HG02588 (cell line): ENCODE measurements around the gene RGS3.

ENCODE experiments used
- ATAC-seq: cut with Tn5 transposase; IDR thresholded peaks from one replicate; pipeline ENCODE4 v1.9.1; 2021; ENCODE audit warnings: mild to moderate bottlenecking, moderate library complexity; ENCODE audit not compliant: unreplicated experiment

Gene RGS3

DNA sequence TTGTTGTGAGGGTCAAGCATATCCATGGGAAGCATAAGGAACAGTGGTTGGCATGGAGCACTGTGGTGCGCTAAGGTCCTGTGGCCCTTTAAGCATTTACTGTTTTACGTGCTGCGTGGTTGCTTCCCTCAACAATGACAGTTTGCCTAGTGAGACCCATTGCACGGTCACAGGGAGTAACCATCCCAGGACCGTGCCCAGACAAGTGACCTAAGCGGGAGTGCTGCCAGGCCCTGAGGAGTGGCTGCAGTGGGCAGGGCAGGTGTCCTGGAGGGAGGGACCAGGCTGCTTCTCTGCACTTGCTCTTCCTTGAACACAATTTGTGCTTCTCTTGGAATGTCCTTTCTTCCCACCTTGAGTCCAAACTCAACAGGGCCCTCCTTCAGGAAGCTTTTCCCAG lies 64.6 kb downstream of the RGS3 start:
- ATAC-seq, result no peak

DNA sequence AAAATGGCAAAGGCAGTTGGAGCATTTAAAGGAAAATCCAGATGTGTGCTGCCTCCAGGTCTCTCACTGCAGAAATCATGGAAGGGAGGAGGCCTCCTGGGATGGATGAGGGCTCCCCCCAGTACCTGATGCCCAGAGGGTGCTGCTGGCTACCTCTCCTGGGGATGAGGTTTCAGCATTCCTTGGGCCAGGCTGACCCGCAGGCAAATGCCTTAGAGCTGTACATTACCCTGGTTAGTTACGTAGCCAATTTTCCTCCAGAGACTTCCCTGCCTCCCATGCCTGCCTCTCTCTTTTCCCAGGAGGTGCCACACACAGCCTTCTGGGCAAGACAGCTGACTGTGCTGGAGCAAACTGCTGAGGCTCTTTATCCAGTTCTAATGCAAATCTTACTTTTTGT lies 65.3 kb downstream of the RGS3 start:
- no peak for ATAC-seq

DNA sequence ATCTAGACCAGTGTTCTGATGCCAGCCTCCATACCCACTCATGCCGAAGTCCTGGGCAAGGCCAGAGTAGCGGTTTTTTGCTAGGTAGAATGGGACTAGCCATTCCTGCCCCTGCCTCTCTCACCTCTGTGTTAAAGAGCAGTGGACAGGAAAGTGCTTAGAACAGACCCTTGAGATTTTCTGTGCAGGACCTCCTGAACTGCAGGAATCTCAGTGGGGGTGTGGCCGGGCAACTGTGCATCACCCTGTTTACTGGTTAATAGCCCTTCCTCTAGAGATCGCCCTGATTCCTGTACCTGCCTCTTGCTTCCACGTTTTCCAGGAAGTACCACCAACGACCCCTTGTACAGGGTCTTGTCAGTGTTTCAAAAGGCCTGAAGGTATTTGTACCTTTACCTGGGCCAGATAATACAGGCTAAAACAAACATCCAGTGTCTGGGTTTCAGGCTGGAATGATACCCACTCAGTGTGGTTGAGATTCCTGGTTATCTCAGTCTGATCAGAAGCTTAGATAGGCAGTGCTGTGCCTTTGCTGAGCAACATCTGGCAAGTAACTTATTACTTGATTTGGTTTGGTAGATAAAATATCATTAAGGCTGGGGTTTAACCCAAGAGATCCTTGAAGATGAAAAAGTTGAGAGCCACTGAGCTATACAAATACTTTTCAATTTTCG lies 65.9 kb downstream of the RGS3 start:
- no peak for ATAC-seq

DNA sequence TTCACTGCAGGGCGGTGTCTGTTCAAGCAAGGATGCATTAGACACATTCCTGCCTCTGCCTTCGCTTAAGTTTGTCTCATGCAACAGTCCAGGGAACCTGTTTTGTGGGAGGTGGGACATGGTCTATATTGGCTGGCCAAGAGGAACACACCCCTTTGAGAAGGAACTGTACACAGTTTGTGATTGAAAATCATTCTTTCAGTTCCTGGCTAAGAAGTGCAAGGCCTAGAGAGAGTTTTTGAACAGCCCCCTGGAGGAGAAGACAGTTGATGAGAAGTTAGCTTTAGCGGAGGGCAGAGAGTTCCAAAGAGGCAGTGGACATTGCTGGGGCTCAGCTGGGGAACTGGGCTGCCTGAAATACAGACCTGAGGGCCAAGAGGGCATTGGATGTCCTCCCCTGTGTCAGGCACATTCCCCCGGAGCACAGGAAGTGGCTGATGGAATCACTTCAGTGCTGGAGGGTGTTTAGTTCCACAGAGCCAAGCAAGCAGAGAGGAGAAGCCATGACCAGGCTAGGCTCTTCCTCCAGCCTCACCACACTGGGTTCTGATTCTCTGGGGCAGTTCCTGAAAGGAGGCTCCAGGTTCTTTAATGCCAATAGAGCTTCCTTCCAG lies 66.6 kb downstream of the RGS3 start:
- no peak for ATAC-seq

DNA sequence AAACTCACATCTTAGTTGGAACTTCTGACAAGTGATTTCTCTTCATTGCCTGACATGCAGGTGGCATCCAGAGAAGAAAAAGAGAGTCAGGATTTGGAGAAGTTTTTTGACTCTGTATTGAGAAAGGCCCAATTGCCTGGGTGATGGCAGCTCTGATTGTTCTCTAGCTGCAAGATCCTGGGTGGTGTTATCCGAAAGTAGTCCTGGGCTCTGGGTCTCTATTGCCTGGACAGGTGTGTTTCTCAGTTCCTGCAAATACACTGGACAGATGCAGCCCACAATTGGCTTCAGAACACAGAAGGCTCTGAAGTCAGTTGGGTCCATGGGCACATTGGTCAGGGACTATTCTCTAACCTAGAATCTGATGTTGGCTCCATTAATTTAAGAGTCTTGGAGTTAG lies 67.4 kb downstream of the RGS3 start:
- ATAC-seq, result no peak

DNA sequence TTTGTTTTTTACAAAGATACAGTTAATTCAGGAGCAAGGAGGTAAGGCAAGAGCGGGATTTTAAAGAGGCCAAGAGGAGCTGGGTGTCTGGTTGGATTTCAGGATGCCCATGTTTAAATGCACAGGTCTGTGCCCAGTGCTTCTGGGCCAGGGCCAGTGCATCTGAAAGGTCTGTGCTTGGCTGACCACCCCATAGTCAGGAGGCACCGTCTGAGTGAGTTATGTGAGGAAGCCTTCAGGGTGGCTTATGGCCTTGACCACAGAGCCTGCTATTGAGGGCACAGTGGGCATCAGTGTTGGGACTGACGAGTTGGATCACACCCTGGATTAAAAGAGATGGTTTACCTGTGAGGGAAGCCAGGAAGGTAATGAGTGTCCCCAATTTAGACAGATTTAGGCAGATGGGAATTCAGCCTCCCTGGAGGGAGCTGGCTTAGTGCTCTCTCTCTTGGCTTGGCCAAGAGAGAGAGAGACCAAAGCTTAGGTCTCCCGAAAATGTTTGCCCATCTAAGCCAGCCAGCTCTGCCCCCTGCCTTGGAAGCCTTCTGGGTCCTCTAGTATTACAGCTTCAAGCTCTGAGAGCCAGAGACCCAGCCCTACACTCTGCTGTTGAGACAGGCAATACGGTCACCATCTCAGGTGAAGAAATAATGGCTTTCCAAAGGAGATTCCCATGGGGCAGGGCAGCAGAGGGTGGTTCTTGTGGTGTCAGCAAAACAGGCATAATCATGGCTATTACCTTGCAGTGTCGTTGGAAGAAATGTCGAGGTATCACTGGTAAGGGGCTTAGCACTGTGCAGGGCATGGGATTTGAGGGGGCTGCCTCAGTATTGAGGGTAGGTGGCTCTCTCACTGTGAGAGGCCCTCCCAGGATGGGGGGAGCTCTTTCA lies 68.6 kb downstream of the RGS3 start:
- ATAC-seq, result no peak

DNA sequence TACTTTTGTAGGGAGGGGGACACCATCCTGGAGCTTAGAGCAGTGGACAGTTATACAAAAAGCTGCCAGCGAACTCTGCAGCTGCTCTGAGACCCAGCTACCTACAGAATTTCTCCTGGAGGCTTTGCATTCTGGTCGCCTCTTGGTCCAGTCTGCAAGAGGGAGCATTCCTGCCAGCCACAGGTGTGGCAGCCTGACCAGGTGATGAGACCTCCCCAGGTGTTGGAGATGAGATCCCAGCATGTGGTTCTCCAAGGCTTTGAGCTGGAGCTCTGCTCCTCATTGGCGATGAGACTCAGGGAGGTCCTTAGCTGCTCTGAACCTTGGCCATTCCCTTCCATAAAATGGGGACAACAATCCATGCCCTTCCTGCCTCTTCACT lies 69.3 kb downstream of the RGS3 start:
- ATAC-seq, result no peak

DNA sequence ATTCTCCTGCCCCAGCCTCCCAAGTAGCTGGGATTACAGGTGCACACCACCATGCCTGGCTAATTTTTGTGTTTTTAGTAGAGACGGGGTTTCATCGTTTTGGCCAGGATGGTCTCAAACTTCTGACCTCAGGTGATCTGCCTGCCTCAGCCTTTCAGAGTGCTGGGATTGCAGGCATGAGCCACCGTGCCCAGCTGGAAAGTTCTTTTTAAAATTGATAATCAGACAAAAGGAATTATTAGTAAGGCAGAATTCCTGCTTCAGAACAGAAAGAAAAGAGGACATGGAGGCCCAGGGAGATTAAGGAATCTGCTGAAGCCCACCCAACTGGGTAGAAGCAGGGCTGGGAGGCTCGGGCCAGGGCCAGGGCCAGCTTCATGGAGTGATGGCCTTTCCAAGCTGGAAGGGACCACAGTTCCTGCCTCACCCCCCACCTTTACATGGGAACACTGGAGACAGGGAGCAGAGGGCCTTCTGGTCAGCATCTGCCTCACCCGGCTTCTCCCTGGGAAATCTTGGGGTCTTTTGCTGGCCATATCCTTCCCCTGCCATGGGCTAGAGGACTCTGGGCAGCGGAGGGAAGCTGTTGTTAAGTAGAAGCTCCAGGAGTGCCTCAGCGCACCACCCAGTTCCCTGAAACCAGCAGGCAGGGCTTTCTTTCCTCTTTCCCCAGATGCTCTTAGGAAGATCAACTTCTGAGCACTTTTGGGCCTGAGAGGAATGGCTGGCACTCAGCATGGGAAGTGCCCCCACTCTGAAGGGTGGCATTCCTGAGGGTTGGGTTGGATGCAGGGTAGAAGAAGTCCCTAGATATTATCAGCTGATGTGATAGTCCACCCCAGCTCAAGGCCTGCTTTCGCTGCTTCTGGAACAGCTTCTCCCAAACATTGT lies 70.1 kb downstream of the RGS3 start:
- ATAC-seq, result no peak

DNA sequence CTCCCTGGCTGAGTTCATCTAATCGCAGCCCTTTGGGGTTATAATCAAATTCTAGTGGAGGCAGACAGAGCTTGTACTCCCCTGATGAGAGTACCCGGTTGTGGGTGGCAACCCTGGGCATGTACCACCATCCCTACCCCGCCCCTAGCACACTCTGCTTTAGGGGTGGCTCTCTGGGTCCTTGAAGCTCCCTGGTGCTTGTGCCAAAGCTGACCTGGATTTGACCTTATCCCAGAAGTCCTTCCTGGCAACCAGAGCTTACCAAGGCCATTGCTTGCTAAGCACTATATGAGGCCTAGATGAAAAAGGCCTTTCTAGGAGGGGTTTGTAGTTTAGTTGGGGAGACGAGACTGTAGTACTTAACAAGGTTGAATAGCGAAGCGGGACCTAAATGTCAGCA lies 72.2 kb downstream of the RGS3 start:
- no peak for ATAC-seq

DNA sequence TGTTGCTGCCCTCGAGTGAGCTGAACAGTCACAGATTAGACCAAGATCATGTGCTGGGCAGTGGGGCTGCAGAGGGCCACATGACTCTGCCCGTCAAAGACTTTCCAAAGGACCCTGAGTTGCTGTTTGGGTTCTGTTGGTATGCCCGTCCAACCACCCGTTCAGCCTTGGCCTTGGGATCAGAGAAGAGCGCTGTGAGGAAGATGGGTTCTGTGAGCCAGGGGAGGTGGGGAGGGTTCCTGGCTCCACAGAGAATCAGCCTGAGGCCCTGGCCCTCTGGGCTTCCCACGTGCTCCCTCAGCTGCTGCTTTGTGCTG lies 72.6 kb downstream of the RGS3 start:
- no peak for ATAC-seq

DNA sequence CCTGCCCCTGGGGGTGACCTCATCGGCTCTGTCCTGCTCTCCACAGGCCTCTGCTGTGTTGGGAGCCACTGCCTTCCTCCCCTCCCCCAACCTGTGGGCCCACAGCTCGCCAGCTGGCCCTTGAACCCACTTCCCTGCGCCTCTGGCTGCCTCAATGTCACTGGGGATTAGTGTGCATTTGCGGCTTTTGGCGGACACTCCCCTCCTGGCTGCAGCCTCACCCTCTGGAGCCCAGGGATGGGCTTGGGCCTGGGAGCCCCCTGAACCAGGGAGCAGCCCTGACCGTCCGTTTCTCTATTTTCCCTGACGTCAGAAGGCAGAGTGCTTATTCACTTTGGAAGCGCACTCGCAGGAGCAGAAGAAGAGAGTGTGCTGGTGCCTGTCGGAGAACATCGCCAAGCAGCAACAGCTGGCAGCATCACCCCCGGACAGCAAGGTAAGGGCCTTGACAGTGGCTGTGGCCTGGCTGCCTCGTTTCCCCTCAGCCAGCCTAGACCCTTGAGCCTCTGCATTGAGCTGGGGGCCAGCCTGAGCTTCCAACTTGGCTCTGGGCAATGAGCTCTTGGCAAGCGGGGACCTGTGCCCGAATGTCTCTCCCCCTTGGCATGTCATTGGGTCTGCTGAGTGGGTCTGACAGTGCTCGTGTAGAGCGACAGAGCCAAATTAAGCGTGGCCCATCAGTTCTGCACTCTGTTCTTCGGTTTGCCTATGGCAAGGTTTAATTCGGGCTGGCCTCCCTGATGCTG lies 73.1 kb downstream of the RGS3 start:
- ATAC-seq, result no peak

DNA sequence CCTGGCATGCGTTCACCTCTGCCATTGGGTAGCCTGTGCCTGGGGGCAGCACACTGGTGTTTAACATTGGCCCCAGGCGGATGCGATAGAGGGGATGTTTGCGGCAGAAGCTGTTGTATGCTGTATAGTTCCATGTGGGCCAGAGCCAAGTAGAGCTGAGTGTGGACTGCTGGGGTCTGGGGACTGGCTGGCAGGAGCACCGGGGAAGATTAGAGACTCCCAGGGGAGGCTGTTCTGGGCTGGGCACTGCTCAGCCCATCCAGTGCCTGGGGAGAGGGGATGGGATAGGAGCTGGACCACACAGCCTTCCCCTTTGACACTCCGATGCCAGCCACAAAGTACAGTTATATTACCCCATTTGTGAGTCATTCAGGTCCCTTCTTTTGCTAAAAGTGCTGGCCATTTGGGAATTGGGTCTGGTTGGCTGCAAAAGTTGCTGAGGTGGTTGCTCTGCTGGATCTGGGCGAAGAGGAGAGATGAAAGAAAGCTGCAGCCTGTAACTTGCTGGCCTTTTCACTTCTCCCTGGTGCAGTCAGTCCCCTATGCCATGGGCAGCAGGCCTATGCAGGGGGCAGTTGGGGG lies 73.8 kb downstream of the RGS3 start:
- ATAC-seq, result no peak

DNA sequence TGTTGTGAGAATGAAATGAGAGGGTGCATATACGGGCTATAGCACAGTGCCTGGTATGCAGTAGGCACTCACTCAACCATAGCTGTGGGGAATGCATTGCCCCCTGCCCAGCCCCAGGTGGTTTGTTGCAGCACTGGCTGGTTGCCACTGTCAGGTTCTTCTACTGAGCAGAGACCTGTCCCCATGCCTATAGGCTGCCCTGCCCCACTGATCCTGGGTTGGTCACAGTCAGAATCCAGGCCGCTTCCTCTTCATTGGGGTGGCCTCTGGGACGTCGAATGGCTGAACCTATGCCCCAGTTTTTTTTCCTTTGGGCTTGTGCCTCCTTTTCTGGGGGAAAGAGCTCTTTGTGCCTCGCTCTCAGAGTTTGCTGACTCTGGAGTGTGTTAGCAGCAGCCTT lies 74.6 kb downstream of the RGS3 start:
- ATAC-seq, result no peak

DNA sequence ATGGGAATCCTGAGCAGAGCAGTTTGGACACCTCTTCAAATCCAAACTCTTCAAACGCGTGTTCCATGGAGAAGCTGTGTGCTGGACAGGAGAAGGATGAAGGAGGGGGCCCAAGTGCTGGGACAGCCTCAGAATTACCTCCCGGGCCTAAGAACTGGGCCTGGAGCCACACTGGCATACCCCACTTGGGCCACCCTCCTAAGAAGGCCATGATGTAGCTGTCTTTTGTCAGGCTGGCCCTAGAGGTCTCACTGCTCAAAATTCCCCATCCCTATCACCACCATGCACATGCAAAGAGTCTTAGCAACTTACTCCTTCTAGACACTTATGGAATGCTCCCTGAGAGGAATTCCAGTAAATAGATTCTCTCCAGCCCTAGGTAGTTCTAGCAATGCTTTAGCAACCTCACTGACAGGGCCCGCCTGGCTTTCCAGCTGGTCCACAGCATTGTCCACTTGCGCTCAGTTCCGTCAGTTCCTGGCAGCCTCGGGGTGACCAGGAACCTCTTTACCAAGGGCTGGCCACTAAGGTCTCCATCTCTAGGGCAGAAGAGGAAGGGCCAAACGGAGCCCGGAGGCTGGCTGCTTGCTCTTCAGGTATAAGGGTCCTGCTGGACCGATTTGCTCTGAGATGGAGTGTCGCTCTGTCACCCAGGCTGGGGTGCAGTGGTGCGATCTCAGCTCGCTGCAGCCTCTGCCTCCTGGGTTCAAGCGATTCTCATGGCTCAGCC lies 75.3 kb downstream of the RGS3 start:
- ATAC-seq, result no peak

DNA sequence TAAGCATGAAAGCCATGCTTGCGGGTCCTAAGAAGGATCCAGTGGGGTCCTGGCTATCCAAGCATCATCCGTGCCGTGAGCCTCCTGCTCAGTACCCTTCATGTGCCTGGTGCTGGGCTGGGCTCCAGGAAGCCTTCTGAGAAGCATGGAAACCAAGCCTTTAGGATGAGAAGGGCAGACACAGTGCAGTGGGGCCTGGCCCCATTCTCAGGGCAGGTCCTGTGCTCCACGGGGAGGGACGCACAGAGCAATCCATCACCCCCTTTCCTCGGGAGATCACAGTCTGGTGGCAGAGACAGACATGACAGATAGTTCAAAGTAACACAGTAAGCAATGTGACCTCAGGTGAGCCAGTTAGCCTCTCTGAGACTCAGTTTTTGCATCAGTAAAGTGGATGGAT lies 76.9 kb downstream of the RGS3 start:
- ATAC-seq, result no peak

DNA sequence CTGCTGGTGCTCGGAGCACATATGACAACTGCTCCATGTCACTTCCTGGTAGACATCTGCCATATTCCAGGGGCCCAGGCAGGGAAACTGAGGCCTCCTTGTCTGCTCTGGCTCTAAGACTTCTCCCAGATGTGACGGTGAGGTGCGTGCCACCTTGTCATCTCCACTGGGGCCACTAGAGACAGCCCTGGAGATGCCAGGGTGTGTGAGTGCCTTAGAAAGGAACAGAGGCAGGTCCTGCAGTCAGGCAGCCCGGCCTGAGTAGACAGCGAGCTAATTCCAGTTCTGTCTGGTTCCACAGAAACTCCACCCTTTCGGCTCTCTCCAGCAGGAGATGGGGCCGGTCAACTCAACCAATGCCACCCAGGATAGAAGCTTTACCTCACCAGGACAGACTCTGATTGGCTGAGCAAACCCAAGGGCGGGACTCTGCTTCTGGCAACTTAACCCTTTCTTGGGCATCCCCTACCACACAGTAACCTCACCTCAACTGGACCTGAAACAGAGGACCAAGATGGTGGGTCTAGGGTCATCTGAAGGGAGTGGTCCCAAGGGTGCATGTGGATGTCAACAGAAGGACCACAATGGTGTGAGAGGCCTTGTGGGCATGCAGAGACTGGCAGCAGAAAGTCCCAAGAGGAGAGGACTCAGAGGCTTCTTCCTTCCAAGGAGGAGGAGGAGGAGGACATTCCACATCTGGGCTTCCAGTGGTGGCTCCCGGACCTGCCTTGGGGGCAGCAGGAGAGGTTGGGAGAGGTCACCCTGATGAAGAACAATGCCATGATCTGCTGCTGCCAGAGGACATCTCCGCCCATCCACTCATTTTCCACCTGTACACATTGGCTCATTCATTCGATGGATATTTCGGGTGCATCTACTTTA lies 77.7 kb downstream of the RGS3 start:
- no peak for ATAC-seq

DNA sequence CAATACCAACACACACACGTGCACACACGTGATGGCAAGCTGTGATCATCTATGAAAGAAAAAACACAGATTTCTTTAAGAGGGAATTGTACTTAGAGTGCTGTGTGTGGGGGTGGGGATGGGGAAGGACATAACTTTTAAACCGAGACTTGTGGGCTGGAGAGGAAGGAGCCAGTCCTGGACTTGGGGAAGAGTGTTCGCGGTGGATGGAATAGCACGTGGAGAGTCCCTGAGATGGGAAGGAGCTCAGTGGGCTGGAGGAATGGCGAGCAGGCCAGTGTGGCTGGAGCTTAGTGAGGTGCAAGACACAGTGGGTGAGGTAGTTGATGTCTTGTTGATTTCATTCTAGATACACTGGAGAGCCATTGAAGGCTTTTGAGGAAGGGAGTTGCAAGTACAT lies 78.5 kb downstream of the RGS3 start:
- no peak for ATAC-seq

DNA sequence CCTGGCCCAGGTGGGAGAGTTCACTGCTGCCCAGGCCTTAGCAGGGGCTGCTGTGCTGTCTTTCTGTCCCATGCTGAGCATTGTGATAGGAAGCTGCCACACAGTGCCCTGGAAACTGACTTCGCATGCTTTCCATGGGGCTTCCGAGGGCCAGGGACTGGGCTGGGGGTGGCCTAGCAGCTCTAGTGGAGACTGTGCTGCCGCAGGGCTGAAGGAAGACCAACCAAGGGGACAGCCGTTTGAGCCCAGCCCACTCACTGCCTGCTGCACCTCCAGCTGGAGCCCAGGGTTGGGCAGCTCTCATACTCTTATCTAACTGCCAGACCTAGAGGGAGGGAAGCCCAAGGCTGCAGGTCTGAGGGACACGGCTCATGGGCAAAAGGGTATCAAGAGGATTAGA lies 79.2 kb downstream of the RGS3 start:
- no peak for ATAC-seq
